ENCODE measurements around the gene SORCS2.

SORCS2 gene

DNA sequence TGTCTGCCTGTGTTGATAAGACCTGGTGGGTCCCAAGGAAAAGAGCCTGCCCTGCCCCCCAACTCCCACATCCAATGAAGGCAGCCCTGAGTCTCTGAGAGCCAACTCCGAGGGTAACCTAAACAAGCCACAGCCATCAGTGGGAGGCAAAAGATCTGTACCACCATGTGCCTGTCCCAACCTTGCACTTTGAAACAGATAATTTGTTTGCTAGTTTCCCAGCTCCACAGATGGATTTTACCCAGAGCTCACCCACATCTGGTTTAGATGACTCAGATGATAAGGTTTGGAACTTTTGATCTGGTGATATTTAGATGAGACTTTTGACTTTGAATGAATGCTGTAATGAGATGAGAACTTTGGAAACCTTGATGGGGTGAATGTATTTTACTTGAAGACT, 488.4 kb downstream of the SORCS2 start:
- no peak for TF ChIP-seq EZH2phosphoT487 (IDR thresholded peaks at IDR 0.05; ENCODE audit: low read depth)
- TF ChIP-seq CTCF (IDR thresholded peaks at IDR 0.05; ENCODE audit: low read depth, low read length): no peak
- Histone ChIP-seq H3K4me3 (ENCODE audit: low read length) (no peak overlapping the region), H3K36me3 (replicated peaks; ENCODE audit: low read depth, low read length) (no peaks in the 10 kb centered on the region), H3K27me3 (ENCODE audit: low read depth, low read length) (peaks cover 18% of the 10 kb centered on the region; the same call in 1 of the 2 replicates), H2AFZ (ENCODE audit: low read depth, low read length) (no peak overlapping the region), H4K20me1 (ENCODE audit: insufficient read depth, low read length) (no peaks in the 10 kb centered on the region; the same call in 1 of the 2 replicates), H3K27ac (ENCODE audit: low read length) (no peak overlapping the region), H3K9me3 (ENCODE audit: insufficient read depth, low read length) (no peaks in the 10 kb centered on the region), H3K4me1 (ENCODE audit: low read length) (no peaks in the 10 kb centered on the region), H3K79me2 (ENCODE audit: low read length) (no peaks in the 10 kb centered on the region), H3K9ac (ENCODE audit: low read length) (no peak overlapping the region), H3K4me2 (ENCODE audit: low read length) (no peak overlapping the region)

DNA sequence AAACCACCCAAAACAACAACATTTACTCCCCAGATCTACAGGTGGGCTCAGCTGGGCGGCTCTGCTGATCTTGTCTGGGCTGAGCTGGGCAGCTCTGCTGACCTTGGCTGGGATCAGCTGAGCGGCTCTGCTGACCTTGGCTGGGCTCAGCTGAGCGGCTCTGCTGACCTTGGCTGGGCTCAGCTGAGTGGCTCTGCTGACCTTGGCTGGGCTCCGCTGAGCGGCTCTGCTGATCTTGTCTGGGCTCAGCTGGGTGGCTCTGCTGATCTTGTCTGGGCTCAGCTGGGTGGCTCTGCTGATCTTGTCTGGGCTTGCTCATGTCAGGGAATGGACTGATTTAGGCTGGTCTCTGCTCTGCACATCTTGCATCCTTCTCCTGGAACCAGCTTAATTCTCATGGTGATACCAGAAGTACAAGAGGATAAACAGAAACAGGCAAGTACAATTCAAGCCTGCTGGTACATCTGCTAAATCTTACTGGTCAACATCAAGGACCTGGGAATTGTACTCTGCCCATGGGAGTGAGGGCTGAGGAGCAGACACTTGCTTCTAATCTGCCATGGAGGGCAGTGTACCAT, 490.9 kb downstream of the SORCS2 start:
- Histone ChIP-seq H4K20me1 (ENCODE audit: insufficient read depth, low read length) (no peaks in the 10 kb centered on the region; the same call in 1 of the 2 replicates), H3K9ac (ENCODE audit: low read length) (no peak overlapping the region), H3K36me3 (replicated peaks; ENCODE audit: low read depth, low read length) (no peaks in the 10 kb centered on the region), H3K4me3 (ENCODE audit: low read length) (no peak overlapping the region), H2AFZ (ENCODE audit: low read depth, low read length) (no peak overlapping the region), H3K79me2 (ENCODE audit: low read length) (no peaks in the 10 kb centered on the region), H3K9me3 (ENCODE audit: insufficient read depth, low read length) (no peaks in the 10 kb centered on the region), H3K27me3 (ENCODE audit: low read depth, low read length) (peaks cover 18% of the 10 kb centered on the region; the same call in 1 of the 2 replicates), H3K4me2 (ENCODE audit: low read length) (no peak overlapping the region), H3K27ac (ENCODE audit: low read length) (no peak overlapping the region), H3K4me1 (ENCODE audit: low read length) (no peaks in the 10 kb centered on the region)
- TF ChIP-seq CTCF (IDR thresholded peaks at IDR 0.05; ENCODE audit: low read depth, low read length) (no peak), EZH2phosphoT487 (IDR thresholded peaks at IDR 0.05; ENCODE audit: low read depth) (no peak)

GRCh38 chr4:7684294-7684693, 492.0 kb downstream of the SORCS2 start:
- Histone ChIP-seq H3K27me3 (ENCODE audit: low read depth, low read length) (peaks cover 18% of the 10 kb centered on the region; the same call in 1 of the 2 replicates), H3K9ac (ENCODE audit: low read length) (no peak overlapping the region), H2AFZ (ENCODE audit: low read depth, low read length) (no peak overlapping the region), H4K20me1 (ENCODE audit: insufficient read depth, low read length) (no peaks in the 10 kb centered on the region; the same call in 1 of the 2 replicates), H3K4me3 (ENCODE audit: low read length) (no peak overlapping the region), H3K36me3 (replicated peaks; ENCODE audit: low read depth, low read length) (no peaks in the 10 kb centered on the region), H3K27ac (ENCODE audit: low read length) (no peak overlapping the region), H3K4me2 (ENCODE audit: low read length) (no peak overlapping the region), H3K4me1 (ENCODE audit: low read length) (no peaks in the 10 kb centered on the region), H3K9me3 (ENCODE audit: insufficient read depth, low read length) (no peaks in the 10 kb centered on the region), H3K79me2 (ENCODE audit: low read length) (no peaks in the 10 kb centered on the region)
- TF ChIP-seq CTCF (IDR thresholded peaks at IDR 0.05; ENCODE audit: low read depth, low read length): no peak
- no peak for TF ChIP-seq EZH2phosphoT487 (IDR thresholded peaks at IDR 0.05; ENCODE audit: low read depth)

DNA sequence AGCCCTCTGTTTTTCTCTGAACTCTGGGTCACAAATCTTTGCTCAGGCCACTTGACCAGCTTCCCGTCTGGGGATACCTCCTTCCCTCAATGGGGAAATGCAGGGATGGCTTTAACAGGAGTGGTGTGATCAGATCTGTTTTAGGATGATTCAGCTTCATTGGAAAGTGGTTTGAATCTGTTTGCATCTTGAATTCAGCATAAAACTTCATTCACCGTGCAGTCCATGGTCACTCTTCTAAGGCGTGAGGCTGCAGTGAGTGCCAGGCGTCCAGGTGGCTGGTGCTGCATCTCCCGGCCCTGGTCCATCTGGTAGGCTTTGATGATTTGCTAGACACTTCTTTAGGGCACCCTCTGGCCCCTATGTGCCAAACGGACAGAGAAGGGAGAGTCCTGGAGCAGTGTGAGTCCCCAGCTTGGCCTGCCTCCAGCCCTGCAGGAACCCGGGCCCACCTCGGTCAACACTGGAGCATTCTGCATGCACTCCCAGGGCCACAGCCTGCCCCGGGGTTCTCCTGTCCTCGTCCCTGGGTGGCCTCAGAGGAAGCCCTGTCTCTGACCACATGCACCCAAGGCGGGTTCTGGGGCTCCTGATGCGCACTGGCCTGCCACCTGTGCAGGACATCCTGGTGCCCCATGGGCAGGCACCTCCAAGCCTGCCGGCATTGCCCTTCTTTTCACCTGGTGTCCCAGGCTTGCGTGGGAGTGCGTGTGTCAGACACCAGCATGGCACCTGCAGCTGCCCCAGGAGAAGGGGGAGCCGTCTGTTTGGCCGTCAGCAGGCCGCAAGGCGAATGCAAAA, 493.9 kb downstream of the SORCS2 start:
- Histone ChIP-seq H4K20me1 (ENCODE audit: insufficient read depth, low read length) (no peaks in the 10 kb centered on the region; the same call in 1 of the 2 replicates), H3K36me3 (replicated peaks; ENCODE audit: low read depth, low read length) (no peaks in the 10 kb centered on the region), H3K4me3 (ENCODE audit: low read length) (no peak overlapping the region), H3K9ac (ENCODE audit: low read length) (no peak overlapping the region), H3K4me1 (ENCODE audit: low read length) (no peaks in the 10 kb centered on the region), H2AFZ (ENCODE audit: low read depth, low read length) (no peak overlapping the region), H3K27me3 (ENCODE audit: low read depth, low read length) (peaks cover 18% of the 10 kb centered on the region; the same call in 1 of the 2 replicates), H3K27ac (ENCODE audit: low read length) (no peak overlapping the region), H3K4me2 (ENCODE audit: low read length) (no peak overlapping the region), H3K9me3 (ENCODE audit: insufficient read depth, low read length) (no peaks in the 10 kb centered on the region), H3K79me2 (ENCODE audit: low read length) (no peaks in the 10 kb centered on the region)
- no peak for TF ChIP-seq EZH2phosphoT487 (IDR thresholded peaks at IDR 0.05; ENCODE audit: low read depth)
- TF ChIP-seq CTCF (IDR thresholded peaks at IDR 0.05; ENCODE audit: low read depth, low read length): no peak
